BLaER1 treated with 17β-estradiol and CSF1 and Interleukin-3, amounts not matched to agents 10 nM and 100 nM (cell line): Measurements from ENCODE around the gene PTPA.

Experiments used
- H3K27ac ChIP-seq, 11 experiments: shearing (Covaris generic); formaldehyde crosslinking; 2 replicates each; pipeline ENCODE4 v1.8.1; 2022
- H3K27me3 ChIP-seq, 11 experiments: shearing (Covaris generic); formaldehyde crosslinking; 2 replicates each; pipeline ENCODE4 v1.8.1; 2022
- H3K36me3 ChIP-seq, 11 experiments: shearing (Covaris generic); formaldehyde crosslinking; 2 replicates each; pipeline ENCODE4 v1.8.1; 2022
- H3K4me1 ChIP-seq, 10 experiments: shearing (Covaris generic); formaldehyde crosslinking; 2 replicates each; pipeline ENCODE4 v1.8.1; 2022
- H3K4me2 ChIP-seq, 11 experiments: shearing (Covaris generic); formaldehyde crosslinking; 2 replicates each; pipeline ENCODE4 v1.8.1; 2022
- H3K4me3 ChIP-seq, 10 experiments: shearing (Covaris generic); formaldehyde crosslinking; 2 replicates each; pipeline ENCODE4 v1.8.1; 2022
- H3K9ac ChIP-seq, 11 experiments: shearing (Covaris generic); formaldehyde crosslinking; 2 replicates each; pipeline ENCODE4 v1.8.1; 2022
- H3K9me3 ChIP-seq, 11 experiments: shearing (Covaris generic); formaldehyde crosslinking; replicated peaks in 1 of 11; 2 replicates each; pipeline ENCODE4 v1.8.1; 2022
- H4K20me1 ChIP-seq, 11 experiments: shearing (Covaris generic); formaldehyde crosslinking; 2 replicates each; pipeline ENCODE4 v1.8.1; 2022
- Cebpa-rat ChIP-seq, 11 experiments: shearing (Covaris generic); IDR thresholded peaks; 2 replicates each; pipeline ENCODE4 v1.8.1; 2022

PTPA gene

GRCh38 chr9:129102791-129103594, 8.2 kb upstream of the PTPA start:
- H4K20me1 ChIP-seq: peaks cover 0 to 42% (median 0%) of the 10 kb centered on the region in 11 experiments; a peak in 5 of 22 replicates
- no peaks in the 10 kb centered on the region for H3K9me3 ChIP-seq
- no peak overlapping the region for H3K27ac ChIP-seq
- H3K4me3 ChIP-seq: no peak overlapping the region
- TF ChIP-seq Cebpa-rat (IDR thresholded peaks at IDR 0.05): no peak
- peaks cover 0 to 16% (median 8%) of the 10 kb centered on the region in 10 experiments; a peak in 10 of 20 replicates for H3K4me1 ChIP-seq
- no peak overlapping the region for H3K9ac ChIP-seq
- H3K4me2 ChIP-seq: peak overlapping the region in 1 of 11 experiments; percentile 15; a peak in 1 of 22 replicates
- peaks cover 0 to 51% (median 30%) of the 10 kb centered on the region in 11 experiments; a peak in 15 of 22 replicates for H3K36me3 ChIP-seq
- no peaks in the 10 kb centered on the region for H3K27me3 ChIP-seq

- TF ChIP-seq Cebpa-rat (IDR thresholded peaks at IDR 0.05): no peak
- Histone ChIP-seq H4K20me1 (peaks cover 0 to 48% (median 0%) of the 10 kb centered on the region in 11 experiments; a peak in 7 of 22 replicates), H3K9me3 (no peaks in the 10 kb centered on the region)
Observed at GRCh38 chr9:129103595-129103965, 7.6 kb upstream of the PTPA start.

DNA sequence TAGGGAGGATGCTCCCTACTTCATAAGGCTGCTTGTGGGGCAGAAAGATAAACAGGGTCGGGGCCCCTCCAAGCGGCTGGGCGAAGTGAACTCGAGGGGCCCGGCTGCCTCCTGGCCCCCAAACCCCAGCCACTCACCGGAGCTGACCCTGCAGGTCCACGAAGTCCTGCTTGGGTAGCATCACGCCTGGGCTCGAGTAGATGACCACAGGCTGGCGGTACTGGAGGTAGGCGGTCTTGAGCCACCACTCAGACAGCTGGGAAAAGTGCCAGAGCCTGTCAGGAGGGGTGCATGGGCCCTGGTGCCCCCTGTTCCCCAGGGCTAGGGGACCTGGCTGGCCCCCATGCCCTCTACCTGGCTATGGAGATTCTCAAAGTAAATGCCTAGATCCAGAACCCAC, 7.2 kb upstream of the PTPA start:
- H3K9me3 ChIP-seq: no peaks in the 10 kb centered on the region
- H3K9ac ChIP-seq: no peak overlapping the region
- H3K36me3 ChIP-seq: peaks cover 0 to 45% (median 24%) of the 10 kb centered on the region in 11 experiments; a peak in 13 of 22 replicates
- peaks cover 7 to 24% (median 16%) of the 10 kb centered on the region in 10 experiments for H3K4me1 ChIP-seq
- H3K27me3 ChIP-seq: no peaks in the 10 kb centered on the region
- no peak for TF ChIP-seq Cebpa-rat (IDR thresholded peaks at IDR 0.05)
- H3K27ac ChIP-seq: no peak overlapping the region
- H3K4me3 ChIP-seq: no peak overlapping the region
- H3K4me2 ChIP-seq: no peak overlapping the region
- H4K20me1 ChIP-seq: peaks cover 0 to 52% (median 0%) of the 10 kb centered on the region in 11 experiments; a peak in 8 of 22 replicates

More at GRCh38 chr9:129103595-129103965, 7.6 kb upstream of the PTPA start:
- Histone ChIP-seq H3K36me3 (peaks cover 0 to 47% (median 24%) of the 10 kb centered on the region in 11 experiments; a peak in 14 of 22 replicates), H3K4me2 (no peak overlapping the region), H3K9ac (no peak overlapping the region), H3K4me3 (no peak overlapping the region), H3K27me3 (no peaks in the 10 kb centered on the region), H3K27ac (no peak overlapping the region), H3K4me1 (peaks cover 2 to 20% (median 12%) of the 10 kb centered on the region in 10 experiments; a peak in 17 of 20 replicates)

- Histone ChIP-seq H3K9me3 (no peaks in the 10 kb centered on the region), H3K4me3 (no peak overlapping the region), H3K4me1 (peaks cover 13 to 30% (median 21%) of the 10 kb centered on the region in 10 experiments), H3K27me3 (no peaks in the 10 kb centered on the region), H4K20me1 (peaks cover 0 to 56% (median 0%) of the 10 kb centered on the region in 11 experiments; a peak in 8 of 22 replicates), H3K9ac (no peak overlapping the region), H3K36me3 (peaks cover 0 to 43% (median 24%) of the 10 kb centered on the region in 11 experiments; a peak in 13 of 22 replicates), H3K27ac (no peak overlapping the region), H3K4me2 (no peak overlapping the region)
- no peak for TF ChIP-seq Cebpa-rat (IDR thresholded peaks at IDR 0.05)
Observed at GRCh38 chr9:129105857-129106694, 5.1 kb upstream of the PTPA start.

DNA sequence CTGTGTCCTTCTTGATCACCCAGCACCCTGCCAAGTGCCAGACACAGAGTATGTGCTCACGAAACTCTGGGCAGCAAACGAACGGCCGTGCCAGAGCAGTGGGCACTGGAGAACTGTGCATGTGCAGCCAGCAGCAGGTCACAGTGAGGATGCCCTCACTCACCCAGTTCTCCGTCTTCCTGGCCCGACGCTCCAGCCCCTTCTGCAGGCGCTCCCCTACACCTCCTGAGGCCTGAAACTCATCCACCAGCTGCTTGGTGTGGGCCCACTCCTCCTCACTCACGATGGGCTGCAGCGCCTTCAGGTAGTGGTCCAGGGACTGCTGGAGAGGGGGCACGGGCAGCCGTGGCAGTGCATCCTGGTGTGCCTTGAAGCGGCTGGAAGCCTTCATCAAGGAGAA, 3.6 kb upstream of the PTPA start:
- Histone ChIP-seq H3K9ac (0 out of 22 replicates have a peak overlapping the region, but pooled peaks of 1 of the 11 experiments have one; percentile 4), H3K36me3 (peaks cover 0 to 30% (median 18%) of the 10 kb centered on the region in 11 experiments; a peak in 13 of 22 replicates), H3K4me3 (no peak overlapping the region), H3K27ac (no peak overlapping the region), H3K4me1 (peaks cover 20 to 36% (median 28%) of the 10 kb centered on the region in 10 experiments), H3K27me3 (no peaks in the 10 kb centered on the region), H3K9me3 (no peaks in the 10 kb centered on the region), H3K4me2 (no peak overlapping the region), H4K20me1 (peaks cover 0 to 51% (median 0%) of the 10 kb centered on the region in 11 experiments; a peak in 8 of 22 replicates)
- TF ChIP-seq Cebpa-rat (IDR thresholded peaks at IDR 0.05): no peak

GRCh38 chr9:129108083-129108804, 3.0 kb upstream of the PTPA start:
- no peaks in the 10 kb centered on the region for H3K9me3 ChIP-seq
- H3K9ac ChIP-seq: peak overlapping the region in 7 of 11 experiments; percentile 6 to 96 (median 54); a peak in 4 of 22 replicates
- peaks cover 0 to 48% (median under 1%) of the 10 kb centered on the region in 11 experiments; a peak in 10 of 22 replicates for H4K20me1 ChIP-seq
- H3K36me3 ChIP-seq: peaks cover 0 to 30% (median 18%) of the 10 kb centered on the region in 11 experiments; a peak in 13 of 22 replicates
- H3K4me2 ChIP-seq: peak overlapping the region; percentile 93 to 100 (median 96); a peak in 17 of 22 replicates
- TF ChIP-seq Cebpa-rat (IDR thresholded peaks at IDR 0.05): no peak
- no peaks in the 10 kb centered on the region for H3K27me3 ChIP-seq
- H3K27ac ChIP-seq: no peak overlapping the region
- peaks cover 26 to 40% (median 34%) of the 10 kb centered on the region in 10 experiments for H3K4me1 ChIP-seq
- H3K4me3 ChIP-seq: no peak overlapping the region

GRCh38 chr9:129108805-129109536, 2.2 kb upstream of the PTPA start:
- H3K4me1 ChIP-seq: peaks cover 33 to 47% (median 41%) of the 10 kb centered on the region in 10 experiments
- H3K4me3 ChIP-seq: peak overlapping the region in 5 of 10 experiments; percentile 86 to 98 (median 91); a peak in 9 of 20 replicates
- H3K36me3 ChIP-seq: peaks cover 0 to 30% (median 18%) of the 10 kb centered on the region in 11 experiments; a peak in 13 of 22 replicates
- H4K20me1 ChIP-seq: peaks cover 0 to 41% (median 2%) of the 10 kb centered on the region in 11 experiments; a peak in 13 of 22 replicates
- no peak overlapping the region for H3K27ac ChIP-seq
- no peak for TF ChIP-seq Cebpa-rat (IDR thresholded peaks at IDR 0.05)
- H3K4me2 ChIP-seq: peak overlapping the region; percentile 93 to 100 (median 96)
- no peaks in the 10 kb centered on the region for H3K9me3 ChIP-seq
- no peaks in the 10 kb centered on the region for H3K27me3 ChIP-seq
- H3K9ac ChIP-seq: peak overlapping the region in 10 of 11 experiments; percentile 1 to 96 (median 45); a peak in 13 of 22 replicates
